ENCODE results near the gene ZBTB37.

- TF ChIP-seq FOXA1 (IDR thresholded peaks at IDR 0.05): no peak
- no peak for TF ChIP-seq SP1 (IDR thresholded peaks at IDR 0.05)
- TF ChIP-seq HDGF (IDR thresholded peaks at IDR 0.05; ENCODE audit: borderline replicate concordance): no peak
- TF ChIP-seq ELF4 (IDR thresholded peaks at IDR 0.05): no peak
- TF ChIP-seq CTBP1 (IDR thresholded peaks at IDR 0.05; ENCODE audit: borderline replicate concordance): no peak
- no peak for TF ChIP-seq FOXM1 (IDR thresholded peaks at IDR 0.05; ENCODE audit: borderline replicate concordance)
- TF ChIP-seq SUZ12 (IDR thresholded peaks at IDR 0.05): no peak
- no peak for TF ChIP-seq L3MBTL2 (conservative IDR thresholded peaks at IDR 0.05)
- no peak for TF ChIP-seq BHLHE40 (IDR thresholded peaks at IDR 0.05; ENCODE audit: borderline replicate concordance)
- no peak for TF ChIP-seq NFRKB (IDR thresholded peaks at IDR 0.05)
- TF ChIP-seq ZNF384 (IDR thresholded peaks at IDR 0.05): no peak
- TF ChIP-seq PKNOX1 (IDR thresholded peaks at IDR 0.05): no peak
- TF ChIP-seq FOXK2 (IDR thresholded peaks at IDR 0.05): no peak
Measured at GRCh38 chr1:173948594-173948993, 80.4 kb downstream of the ZBTB37 start.

Data from HEK293T (cell line).